ENCODE results near the gene UGDH. TPM values are rescaled to one million over a fixed set of nuclear protein-coding genes. Genes with fewer than 3 reads are reported as not detected.
A peak's percentile ranks its signal among the peaks of the same experiment; 100 is the strongest.

The UGDH gene
- total and polyA plus RNA-seq, 9 of the 15 experiments (the other 6 are each of a cell fraction or from before 2014, with no cell fraction given): 5.5 to 21.7 (median 16.2) TPM

- intact Hi-C loops (cut with micrococcal nuclease): no loop called here
- WGBS (ENCODE audit: insufficient coverage, low coverage, missing lambda C conversion rate): 45% methylated on average over 1 of the region's 1 CpG
Observed at GRCh38 chr4:39494354-39494753, 32.9 kb downstream of the UGDH start.

More at GRCh38 chr4:39494354-39494753, 32.9 kb downstream of the UGDH start:
- no peaks in the 10 kb centered on the region for H3K27me3 ChIP-seq (ENCODE audit: control insufficient read depth in 2 of 2, insufficient read depth in 2 of 2, low read length in 2 of 2)
- no peaks in the 10 kb centered on the region for H4K20me1 ChIP-seq (replicated peaks; ENCODE audit: control insufficient read depth, insufficient read depth, low read length)
- no peak overlapping the region for H3K4me3 ChIP-seq
- H3K79me2 ChIP-seq (ENCODE audit: control insufficient read depth, insufficient read depth, low read length): no peaks in the 10 kb centered on the region
- H3K4me1 ChIP-seq (replicated peaks in 1 of 2; ENCODE audit: control insufficient read depth in 2 of 2, insufficient read depth in 2 of 2, low read length in 2 of 2): no peaks in the 10 kb centered on the region; a peak in 1 of 5 replicates
- H3K9me1 ChIP-seq (ENCODE audit: control insufficient read depth, insufficient read depth, low read length): no peaks in the 10 kb centered on the region
- DNase-seq (ENCODE audit: extremely low read depth in 1 of 4, low spot score in 3 of 4): no peak
- ChIA-PET CTCF (ENCODE audit: low intra/inter-chr PET ratio) (no interaction called here), POLR2A (no interaction called here)
- H3K9ac ChIP-seq (ENCODE audit: insufficient read depth in 1 of 2, low read depth in 2 of 2, low read length in 2 of 2): no peak overlapping the region
- in situ Hi-C loops (cut with MboI): no loop called here
- peak; percentile 48; the same call in 1 of the 2 replicates for TF ChIP-seq ZBTB40 (IDR thresholded peaks at IDR 0.05)
- TF ChIP-seq ZBTB40 (CRISPR knock-in tag; IDR thresholded peaks at IDR 0.05): no peak
- no peak for TF ChIP-seq RCOR1 (IDR thresholded peaks at IDR 0.05; ENCODE audit: borderline replicate concordance in 1 of 2, low read depth in 2 of 2, low read length in 2 of 2)
- no peak for TF ChIP-seq ZNF76 (CRISPR knock-in tag; IDR thresholded peaks at IDR 0.05; ENCODE audit: borderline replicate concordance)
- no peak for TF ChIP-seq ZNF311 (CRISPR knock-in tag; IDR thresholded peaks at IDR 0.05)
- TF ChIP-seq, protein P1, sequence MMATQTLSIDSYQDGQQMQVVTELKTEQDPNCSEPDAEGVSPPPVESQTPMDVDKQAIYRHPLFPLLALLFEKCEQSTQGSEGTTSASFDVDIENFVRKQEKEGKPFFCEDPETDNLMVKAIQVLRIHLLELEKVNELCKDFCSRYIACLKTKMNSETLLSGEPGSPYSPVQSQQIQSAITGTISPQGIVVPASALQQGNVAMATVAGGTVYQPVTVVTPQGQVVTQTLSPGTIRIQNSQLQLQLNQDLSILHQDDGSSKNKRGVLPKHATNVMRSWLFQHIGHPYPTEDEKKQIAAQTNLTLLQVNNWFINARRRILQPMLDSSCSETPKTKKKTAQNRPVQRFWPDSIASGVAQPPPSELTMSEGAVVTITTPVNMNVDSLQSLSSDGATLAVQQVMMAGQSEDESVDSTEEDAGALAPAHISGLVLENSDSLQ (IDR thresholded peaks at IDR 0.05): no peak
- TF ChIP-seq FOXP4 (CRISPR knock-in tag; IDR thresholded peaks at IDR 0.05; ENCODE audit: borderline replicate concordance): no peak
- no peak for TF ChIP-seq HLTF (IDR thresholded peaks at IDR 0.05)
- TF ChIP-seq BRD4 (IDR thresholded peaks at IDR 0.05): no peak
- no peak for ATAC-seq
- H3K4me2 ChIP-seq (ENCODE audit: insufficient read depth, low read length): no peak overlapping the region
- H3K27ac ChIP-seq (ENCODE audit: extremely low read depth, low read depth, low read length): no peak overlapping the region
- FAIRE-seq: no peak
- peaks cover 3% of the 10 kb centered on the region; the same call in 1 of the 3 replicates for H3K36me3 ChIP-seq (ENCODE audit: control insufficient read depth, insufficient read depth, low read length)
- no peaks in the 10 kb centered on the region for H3K9me3 ChIP-seq (replicated peaks; ENCODE audit: control insufficient read depth, insufficient read depth, low read depth, low read length)
- no peak overlapping the region for H2AFZ ChIP-seq (ENCODE audit: low read depth, low read length)
- no TSS peak for BruUV-seq (replicated peaks)
